HG02852 (cell line): ENCODE results near the gene SLC9A5.

Experiments used
- ATAC-seq: cut with Tn5 transposase; IDR thresholded peaks from one replicate; pipeline ENCODE4 v1.9.1; 2021; ENCODE audit warnings: mild to moderate bottlenecking, moderate library complexity; ENCODE audit not compliant: unreplicated experiment

SLC9A5 gene

DNA sequence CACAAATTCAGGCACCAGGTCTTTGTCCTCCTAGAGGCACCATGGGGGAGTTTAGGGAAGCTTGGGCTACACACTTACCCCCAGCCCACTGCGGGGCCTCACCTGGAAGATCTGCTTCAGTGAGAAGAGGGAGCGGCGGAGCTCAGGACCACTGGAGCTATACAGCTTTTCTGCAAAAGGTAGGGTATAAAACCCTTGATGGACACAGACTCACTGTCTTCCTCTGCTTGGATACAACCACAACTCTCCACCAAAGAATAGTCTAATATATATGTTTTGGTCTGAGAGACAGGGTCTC is 10.6 kb upstream of the SLC9A5 start:
- no peak for ATAC-seq

DNA sequence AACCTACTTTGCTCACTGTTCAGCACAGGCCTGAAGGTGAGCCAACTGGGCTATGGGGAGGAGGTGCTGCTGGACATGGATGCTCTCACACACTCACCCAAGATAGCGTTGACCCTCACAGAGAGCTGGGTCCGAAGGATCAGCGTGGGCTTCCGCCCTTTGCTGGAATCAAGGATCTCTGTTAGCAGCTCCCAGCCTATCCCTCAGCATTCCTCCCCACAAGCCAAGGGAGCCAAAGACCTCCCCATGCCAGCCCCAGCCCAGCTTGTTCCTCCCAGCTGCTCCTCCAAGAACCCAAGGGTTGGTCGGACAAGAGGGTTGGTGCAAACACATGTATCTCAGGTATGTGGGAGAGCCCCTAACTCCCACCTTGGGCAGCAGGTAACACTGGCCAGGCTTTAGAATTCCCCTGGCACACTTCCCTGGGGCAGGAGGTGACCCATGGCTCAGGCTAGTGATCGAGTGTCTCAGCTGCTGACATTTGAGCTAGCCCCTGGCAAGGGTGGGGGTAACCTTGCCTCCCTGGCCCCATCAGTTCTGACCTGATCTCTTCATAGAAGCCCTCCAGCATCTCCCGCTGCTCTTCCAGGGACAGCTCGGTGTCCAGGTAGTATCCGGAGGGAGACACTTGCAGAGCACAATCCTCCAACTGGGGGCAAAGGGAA is 9.8 kb upstream of the SLC9A5 start:
- ATAC-seq = no peak

DNA sequence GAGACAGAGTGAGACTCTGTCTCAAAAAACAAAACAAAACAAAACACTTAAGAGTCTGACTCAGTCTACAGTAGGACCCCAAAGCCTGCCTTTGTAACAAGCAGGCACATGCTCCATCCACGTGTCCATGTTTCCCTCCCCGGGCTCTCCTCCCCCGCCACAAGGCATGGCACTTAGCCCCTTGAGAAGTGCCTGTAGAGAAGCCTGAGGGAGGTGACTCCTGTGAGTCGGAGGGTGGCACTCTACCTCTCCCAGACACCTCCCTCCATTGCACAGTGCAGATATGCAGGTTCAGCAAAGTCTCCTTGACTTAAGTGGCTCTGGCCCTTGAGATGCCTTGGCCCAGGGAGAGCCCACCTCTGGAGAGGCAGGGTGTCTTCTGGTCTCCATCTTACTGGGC is 8.3 kb upstream of the SLC9A5 start:
- ATAC-seq = no peak

DNA sequence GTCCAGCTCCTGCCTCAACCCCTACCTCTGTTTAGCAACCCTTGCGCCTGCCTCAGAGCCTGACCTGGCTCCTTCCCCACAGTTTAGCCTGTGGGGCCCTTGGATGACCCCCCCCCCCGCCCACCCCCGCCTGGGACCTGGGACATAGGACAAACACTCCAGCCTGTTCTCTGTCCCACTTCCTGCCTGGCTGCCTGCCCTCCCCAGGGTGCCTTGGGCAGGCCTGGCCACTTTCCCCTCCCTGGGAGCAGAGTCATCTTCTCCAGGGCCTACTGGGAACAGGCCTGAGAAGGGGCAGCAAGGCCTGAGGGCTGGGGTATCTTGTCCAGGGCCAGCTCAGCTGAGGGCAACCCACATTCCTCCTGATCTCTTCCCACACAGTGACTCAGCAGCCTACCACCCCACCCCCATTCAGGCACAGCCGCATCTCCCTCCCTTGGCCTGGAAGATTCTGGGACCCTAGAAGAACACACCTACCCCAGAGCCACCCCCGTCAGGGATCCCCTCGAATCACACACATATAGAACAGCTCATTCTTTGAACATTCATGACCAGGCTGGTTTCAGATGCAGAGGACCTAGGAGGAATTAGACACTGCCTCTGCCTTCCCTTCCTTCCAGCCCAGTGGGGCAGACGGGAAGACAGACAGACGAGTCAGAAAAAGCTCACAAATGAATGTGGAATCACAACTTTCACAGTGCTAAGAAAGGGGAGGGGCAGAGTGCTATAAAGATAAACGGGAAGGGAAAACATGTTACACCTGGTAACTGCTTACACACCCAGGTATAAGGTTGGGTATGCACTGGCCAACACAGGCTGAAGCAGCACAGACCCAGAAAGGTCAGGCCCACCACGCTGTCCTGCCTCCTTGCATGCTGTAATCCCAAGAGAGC is 7.5 kb upstream of the SLC9A5 start:
- no peak for ATAC-seq

DNA sequence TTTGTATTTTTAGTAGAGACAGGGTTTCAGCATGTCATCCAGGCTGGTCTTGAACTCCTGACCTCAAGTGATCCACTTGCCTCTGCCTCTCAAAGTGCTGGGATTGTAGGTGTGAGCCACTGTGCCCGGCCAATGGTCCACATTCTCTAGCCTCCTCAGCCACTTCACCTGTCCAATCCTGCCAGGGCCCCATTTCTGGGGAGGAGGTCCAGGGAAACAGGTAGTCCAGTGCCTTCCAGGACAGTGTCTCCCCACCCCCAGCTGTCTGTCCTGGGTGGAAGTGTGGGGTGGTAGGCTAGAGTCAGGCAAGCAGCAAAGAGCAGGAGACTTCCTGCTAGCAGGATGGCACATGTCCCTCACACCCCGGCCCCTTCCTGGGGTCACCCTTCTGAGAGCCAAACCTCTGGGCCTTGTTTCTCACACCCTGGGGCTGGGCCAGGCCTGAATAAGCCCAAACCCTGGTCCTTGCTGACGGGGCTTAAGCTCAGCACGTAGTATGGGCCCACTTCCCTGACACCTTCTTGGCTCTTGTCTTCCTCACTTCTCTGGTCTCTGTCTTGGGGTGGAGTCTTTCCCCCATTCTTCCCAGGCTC is 6.5 kb upstream of the SLC9A5 start:
- ATAC-seq = no peak

DNA sequence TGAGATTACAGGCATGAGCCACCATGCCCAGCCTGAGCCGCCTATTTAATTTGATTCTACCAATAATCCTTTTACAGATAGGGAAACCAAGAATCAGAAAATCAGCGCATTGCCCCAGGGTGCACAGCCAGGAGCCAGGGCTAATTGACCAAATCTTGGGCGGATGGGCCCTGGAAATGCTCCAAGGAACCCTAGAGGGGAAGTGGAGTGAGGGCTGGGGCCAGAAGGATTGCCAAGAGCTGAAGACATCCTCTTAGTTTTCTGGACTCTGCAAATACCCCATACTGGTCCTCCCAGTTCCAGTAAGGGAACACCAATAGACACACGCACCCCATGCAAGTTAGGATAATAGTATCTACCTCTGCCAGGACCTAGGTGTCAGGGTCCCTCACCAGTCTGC is 5.3 kb upstream of the SLC9A5 start:
- ATAC-seq = no peak

DNA sequence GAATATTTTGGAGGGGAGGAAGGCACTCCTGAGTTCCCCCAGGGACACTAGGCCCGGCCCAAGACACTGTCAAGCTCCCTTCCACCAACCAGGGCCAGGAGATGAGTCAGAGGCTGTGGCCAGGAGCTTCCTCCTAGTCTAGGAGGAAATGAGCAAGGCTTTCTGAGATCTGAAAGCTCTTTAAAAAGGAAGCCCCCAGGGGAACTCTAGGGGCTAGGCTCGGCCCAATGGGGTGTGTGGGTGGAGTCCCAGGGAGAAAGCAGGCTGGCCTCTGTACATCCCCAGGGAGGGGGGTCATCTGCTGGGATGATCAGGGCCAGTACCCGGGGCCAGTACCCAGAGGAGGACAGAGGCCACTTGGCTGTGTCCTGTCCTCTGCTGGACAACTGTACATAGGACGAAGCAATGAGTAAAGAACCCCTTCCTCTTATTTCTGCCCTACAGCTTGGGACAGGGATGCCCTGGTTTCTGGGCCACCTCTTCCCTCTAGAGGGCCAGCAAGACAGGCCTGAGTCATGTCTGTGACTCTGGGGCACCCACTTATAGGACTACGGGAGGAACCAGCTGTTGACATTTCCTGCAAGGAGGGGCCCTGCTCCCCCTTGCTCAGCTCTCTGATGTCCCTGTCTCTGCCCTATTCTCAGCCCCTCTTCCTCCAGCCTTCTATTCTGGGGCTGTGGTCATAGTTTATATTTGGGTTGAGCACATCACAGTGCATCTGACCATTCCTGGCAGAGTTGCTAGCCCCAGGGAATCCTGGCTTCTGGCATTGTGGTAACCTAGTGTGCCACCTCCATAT is 4.2 kb upstream of the SLC9A5 start:
- peak; percentile 47 for ATAC-seq

DNA sequence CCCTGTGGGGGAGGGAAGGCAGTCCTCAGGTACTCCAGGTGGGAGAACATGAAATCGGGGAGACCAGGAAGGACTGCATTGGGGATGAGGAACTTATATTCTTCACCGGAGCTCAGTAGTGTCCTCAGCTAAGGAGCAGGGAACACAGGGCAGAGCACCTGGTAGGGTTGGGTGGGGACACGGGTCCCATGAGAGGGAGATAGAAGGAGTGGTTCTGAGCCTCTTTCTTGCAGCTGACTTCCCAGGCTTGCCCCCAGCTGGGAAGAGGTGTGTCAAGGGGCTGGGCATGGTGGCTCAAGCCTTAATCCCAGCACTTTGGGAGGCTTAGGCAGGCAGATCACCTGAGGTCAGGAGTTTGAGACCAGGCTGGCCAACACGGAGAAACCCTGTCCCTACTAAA is 3.6 kb upstream of the SLC9A5 start:
- ATAC-seq = no peak

DNA sequence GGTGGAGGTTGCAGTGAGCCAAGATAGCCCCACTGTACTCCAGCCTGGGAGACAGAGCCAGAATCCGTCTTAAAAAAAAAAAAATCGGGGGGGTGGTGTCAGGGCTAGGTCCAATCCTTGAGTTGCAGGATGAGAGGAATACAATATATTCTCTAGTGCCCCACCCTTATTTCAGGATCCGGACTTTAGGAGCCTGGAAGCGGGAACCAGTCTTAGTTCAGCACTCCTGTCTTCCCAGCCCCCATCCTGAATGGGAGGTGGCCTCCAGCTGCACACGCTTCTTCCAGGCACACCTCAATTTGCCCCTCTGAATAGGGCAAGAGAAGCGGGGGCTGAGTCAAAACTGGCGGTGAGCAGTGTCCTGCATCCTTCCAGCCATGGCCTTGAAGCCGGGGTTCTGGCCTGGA is 3.1 kb upstream of the SLC9A5 start:
- ATAC-seq = no peak

DNA sequence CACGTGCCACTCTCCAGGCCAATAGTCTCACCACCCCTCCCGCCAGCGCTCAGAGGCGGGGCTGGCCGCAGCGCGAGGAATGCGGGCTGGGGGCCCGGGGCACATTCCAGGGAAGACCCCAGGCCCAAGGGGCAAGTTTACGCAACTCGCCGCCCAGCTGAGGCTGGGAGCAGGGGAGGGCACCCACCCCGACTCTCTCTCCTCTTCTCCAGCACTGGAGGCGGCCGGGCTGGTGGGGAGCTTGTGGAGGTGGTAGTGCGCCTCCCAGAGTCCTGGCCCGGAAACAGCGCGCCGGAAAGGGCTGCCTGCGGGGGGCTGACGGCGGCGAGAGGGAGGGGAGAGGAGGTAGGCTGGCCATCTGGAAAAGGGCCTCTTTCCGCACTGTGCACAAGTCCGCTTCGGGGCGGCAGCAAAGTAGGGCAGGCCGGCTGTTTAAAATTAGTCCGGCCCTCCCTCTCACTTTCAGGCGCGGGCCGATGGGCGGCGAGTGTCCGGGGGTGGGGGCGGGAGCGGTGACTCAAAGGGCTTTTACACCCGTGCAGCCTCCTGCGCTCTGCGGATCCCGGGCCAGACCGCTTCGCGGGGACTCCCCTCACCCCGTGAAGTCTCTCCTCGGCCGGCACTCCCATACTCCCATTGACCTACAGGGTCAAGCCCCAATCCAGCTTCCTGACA is 2.6 kb upstream of the SLC9A5 start:
- peak; percentile 21 for ATAC-seq

DNA sequence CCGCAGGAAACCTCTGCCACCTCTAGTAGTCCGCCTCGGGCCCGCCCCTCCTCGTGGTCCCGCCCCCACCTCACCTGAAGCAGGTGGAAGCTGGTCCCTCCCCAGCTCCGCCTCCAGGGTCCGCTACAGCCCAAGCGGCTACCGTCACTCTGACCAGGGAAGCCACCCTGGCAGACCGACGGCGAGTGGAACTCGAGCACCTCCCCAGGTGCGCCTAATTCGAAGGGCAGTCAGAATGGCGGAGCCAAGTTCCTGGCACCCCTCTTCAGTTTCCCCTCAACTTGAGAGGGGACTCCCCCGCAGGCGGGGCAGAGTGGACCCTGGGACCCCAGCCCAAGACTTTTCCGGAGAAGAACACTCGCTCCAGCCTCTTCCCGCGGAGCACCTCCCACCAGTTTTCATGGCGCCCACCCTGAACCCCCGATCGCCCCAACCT is 2.0 kb upstream of the SLC9A5 start:
- ATAC-seq = peak; percentile 14

DNA sequence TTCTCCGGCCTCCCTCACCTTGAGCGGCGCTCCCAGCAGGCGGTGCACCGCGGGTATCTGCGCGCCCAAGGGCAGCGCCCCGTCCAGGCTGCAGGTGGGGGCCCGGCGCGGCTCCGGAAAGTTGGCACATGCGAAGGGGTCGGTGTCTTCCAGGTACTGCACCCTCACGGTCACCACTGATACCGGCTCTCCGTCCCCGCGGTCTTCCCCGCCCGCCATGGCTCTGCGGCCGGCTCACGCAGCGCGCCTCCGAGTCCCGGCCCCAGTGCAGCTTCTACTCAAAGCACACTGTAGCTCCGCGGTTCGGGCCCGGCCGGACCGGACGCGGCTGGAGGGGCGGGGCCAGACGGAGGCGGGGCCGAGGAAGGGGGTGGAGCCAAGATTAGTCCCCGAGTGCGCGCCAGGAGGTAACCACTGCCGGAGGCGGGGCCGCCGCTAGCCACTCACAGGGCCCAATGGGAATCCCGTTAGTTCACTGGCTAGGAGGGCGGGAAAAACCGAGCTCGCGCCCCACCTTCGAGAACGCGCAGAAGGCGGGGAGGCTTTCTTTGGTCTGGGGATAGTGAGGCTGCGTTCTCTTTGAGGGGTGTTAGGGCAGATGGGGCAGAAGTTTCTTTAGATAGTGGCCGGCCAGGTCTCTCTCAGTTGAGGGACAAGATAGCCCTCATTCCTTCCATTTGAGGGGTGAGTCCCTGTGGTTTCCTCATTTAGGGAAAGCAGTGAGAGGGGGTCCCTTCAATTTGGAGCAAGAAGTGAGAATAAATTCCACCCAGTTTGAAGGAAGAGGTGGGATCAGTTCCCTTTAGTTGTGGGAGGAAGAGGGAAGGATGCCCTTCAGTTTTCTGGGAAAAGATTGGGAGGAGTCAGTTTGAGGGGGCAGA is 1.3 kb upstream of the SLC9A5 start, which contains the start of gene FHOD1:
Gene FHOD1, minus strand, starts transcription at position 290 of the 881 bp plus-strand sequence. Its CDS starts 71 bp downstream, at position 219.
- peak; percentile 43 for ATAC-seq

DNA sequence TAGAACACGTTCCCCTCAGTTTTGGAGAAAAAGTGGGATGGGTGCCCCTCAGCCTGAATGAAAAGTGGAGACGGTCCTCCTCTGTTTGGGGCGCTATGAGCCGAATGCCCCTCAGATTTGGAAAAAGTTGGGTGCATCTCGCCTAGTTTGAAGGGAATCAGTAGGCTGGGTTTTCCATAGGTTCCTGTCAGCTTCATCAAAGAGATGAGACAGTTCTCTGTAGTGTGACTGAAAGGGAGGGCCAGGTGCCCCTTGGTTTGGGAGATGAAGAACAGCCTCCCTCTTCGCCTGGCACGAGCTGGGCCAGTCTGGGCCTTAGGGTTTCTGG is 742 bp upstream of the SLC9A5 start:
- ATAC-seq = no peak

DNA sequence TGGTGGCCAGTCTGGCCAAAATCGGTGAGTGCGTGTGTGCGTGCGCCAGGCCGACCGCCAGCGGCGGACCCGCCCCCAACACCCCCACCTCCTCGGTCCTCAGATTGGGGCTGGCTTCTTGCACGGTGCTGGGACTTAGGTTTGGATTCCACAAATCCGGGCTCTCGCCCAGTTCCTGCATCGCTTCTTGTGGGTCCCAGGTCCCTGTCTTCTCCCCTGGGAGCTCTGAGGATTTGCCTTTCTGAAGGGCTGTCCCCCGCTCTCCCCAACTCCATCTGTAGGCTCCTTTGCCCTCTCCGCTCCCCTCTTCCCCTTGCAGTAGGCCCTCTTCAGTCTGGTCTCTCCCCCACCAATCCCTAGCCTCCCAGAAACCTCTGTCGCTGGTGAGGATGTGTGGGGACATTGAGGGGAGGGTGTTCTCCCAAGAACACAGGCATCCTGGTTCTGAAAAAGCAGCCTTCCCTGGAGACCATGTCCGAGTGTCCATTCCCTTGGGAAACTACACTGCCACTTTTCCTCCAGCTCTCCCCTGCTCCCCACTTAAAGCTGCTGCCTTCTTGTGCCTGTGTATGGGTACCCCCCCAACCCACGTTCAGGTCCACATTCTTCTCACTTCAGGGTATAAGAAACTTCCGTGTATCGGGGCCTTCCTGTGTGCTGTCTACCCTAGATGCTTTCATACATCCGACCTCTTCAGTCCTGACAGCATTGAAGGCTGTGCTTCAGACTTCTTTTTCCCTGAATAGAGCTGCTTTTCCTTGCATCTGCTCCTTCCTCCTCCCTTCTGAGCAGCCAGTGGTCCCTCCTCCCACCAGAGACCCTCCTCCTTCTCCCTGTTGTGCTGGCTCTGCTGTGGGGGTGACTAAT is 632 bp downstream of the SLC9A5 start:
- ATAC-seq = no peak

DNA sequence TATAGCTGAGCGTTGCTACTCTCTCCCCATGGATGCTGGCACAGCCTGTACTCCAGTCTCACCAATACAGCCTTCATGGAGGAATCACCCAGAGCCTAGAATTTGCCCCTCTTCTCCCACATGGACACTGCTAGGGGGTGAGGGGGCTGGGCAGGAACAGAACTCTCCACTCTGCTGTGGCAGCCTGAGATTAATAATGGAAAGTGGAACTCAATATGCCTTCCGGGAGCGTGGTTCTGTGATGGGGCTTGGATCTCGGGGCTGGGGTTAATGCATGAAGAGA is 1.2 kb downstream of the SLC9A5 start:
- ATAC-seq = no peak

DNA sequence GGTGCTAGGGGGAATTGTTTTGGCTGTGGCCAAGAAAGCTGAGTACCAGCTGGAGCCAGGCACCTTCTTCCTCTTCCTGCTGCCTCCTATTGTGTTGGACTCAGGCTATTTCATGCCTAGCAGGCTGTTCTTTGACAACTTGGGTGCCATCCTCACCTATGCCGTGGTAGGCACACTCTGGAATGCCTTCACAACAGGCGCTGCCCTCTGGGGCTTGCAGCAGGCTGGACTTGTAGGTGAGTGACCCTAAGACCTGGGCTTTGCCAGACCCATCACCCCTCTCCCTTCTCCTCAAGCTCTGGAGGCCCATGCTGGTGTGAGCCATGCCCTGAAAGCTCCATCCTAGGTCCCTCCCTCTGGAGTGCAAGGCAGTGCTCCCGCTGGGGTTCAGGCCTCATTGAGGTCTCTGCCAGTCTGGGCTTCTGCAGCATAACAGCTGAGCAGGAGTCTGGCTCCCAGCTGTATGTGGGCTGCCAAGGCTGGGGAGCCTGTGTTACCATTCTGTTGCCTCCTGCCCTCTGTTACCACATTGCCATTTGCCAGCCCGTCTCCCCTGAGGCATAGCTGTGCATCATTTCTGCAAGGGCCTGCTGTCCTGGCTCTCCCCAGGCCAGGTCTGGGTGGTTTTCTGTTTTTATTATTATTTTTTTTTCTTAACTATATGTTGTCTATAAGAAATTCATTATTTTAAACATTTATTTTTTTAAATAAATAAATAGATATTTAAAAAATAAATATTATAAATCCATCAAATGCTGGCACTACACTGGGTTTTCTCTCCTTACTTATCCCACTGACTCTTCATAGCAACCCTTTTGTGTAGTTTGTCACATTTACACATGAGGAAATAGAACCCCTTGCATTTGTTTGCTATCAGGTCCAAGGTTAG is 4.1 kb downstream of the SLC9A5 start:
- no peak for ATAC-seq

DNA sequence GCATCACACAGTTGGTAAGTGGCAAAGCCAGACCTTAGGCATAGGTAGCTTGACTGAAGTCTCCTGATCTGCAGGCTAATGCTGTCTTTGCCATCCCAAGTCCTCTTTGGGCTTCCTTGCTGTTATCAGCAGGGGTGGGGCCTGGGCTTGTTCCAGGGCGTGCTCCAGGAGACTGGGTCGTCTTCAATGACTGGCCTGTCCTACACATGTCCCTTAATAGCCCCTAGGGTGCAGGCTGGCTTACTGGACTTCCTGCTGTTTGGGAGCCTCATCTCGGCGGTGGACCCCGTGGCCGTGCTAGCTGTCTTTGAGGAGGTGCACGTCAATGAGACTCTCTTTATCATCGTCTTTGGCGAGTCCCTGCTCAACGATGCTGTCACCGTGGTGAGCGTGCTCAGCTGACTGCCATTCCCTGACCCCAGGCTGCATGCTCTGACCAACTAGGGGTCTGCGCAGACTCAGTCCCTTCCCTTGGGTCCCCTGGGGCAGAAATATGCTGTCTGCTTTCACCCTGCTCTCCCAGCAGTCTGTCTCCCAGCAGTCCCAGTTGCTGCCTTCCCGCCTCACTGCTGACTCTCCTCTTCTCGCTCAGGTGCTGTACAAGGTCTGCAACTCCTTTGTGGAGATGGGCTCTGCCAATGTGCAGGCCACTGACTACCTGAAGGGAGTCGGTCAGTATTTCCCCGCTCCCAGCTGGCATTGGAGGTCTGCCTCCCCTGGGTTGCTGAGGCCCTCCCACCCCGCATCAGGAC is 6.2 kb downstream of the SLC9A5 start:
- no peak for ATAC-seq
